GM18508 (cell line): Measurements from ENCODE around the gene TATDN3.
"Not testable (repeated sequence)": the region's sequence is repeated elsewhere in the genome, so short reads cannot be mapped to it uniquely, and the experiment has no call there.

Experiments
- ATAC-seq: cut with Tn5 transposase; IDR thresholded peaks from one replicate; pipeline ENCODE4 v1.9.1; 2021; ENCODE audit warnings: moderate number of reproducible peaks; ENCODE audit not compliant: insufficient read depth, unreplicated experiment

The TATDN3 gene

GRCh38 chr1:212774584-212774983 lies 17.1 kb upstream of the TATDN3 start:
- no peak for ATAC-seq

GRCh38 chr1:212775241-212775640 lies 16.5 kb upstream of the TATDN3 start:
- no peak for ATAC-seq

GRCh38 chr1:212777151-212777550 lies 14.5 kb upstream of the TATDN3 start:
- no peak for ATAC-seq

GRCh38 chr1:212779086-212779485 lies 12.6 kb upstream of the TATDN3 start:
- ATAC-seq: not testable (repeated sequence)

- no peak for ATAC-seq
These were observed 10.9 kb upstream of the TATDN3 start for GRCh38 chr1:212780759-212781158.

GRCh38 chr1:212781225-212781624 lies 10.5 kb upstream of the TATDN3 start:
- ATAC-seq: no peak

GRCh38 chr1:212782422-212783154 lies 9.1 kb upstream of the TATDN3 start:
- no peak for ATAC-seq

- ATAC-seq: no peak
These were observed 7.7 kb upstream of the TATDN3 start for GRCh38 chr1:212783976-212784375.

GRCh38 chr1:212785871-212786270 lies 5.8 kb upstream of the TATDN3 start:
- no peak for ATAC-seq

- ATAC-seq: peak; percentile 3
These were observed 426 bp upstream of the TATDN3 start for GRCh38 chr1:212791261-212791675.

- no peak for ATAC-seq
These were observed 758 bp downstream of the TATDN3 start for GRCh38 chr1:212792396-212792908.

GRCh38 chr1:212794561-212795014 lies 2.9 kb downstream of the TATDN3 start:
- ATAC-seq: peak; percentile 64

- ATAC-seq: no peak
These were observed 6.0 kb downstream of the TATDN3 start for GRCh38 chr1:212797681-212798080.

- ATAC-seq: no peak
These were observed 14.1 kb downstream of the TATDN3 start for GRCh38 chr1:212805767-212806166.

- no peak for ATAC-seq
These were observed 23.0 kb downstream of the TATDN3 start for GRCh38 chr1:212814537-212815334.

GRCh38 chr1:212816567-212817278 lies 25.0 kb downstream of the TATDN3 start:
- no peak for ATAC-seq

- no peak for ATAC-seq
These were observed 28.0 kb downstream of the TATDN3 start for GRCh38 chr1:212819726-212820125.

GRCh38 chr1:212820969-212821368 lies 29.3 kb downstream of the TATDN3 start:
- no peak for ATAC-seq

GRCh38 chr1:212822956-212823355 lies 31.3 kb downstream of the TATDN3 start:
- no peak for ATAC-seq

- ATAC-seq: no peak
These were observed 32.5 kb downstream of the TATDN3 start for GRCh38 chr1:212824201-212824600.
